WTC11 (cell line): ENCODE results near the gene INSL3. TPM values are rescaled to one million over a fixed set of nuclear protein-coding genes. Genes with fewer than 3 reads are reported as not detected.
A peak's percentile ranks its signal among the peaks of the same experiment; 100 is the strongest.

Experiments used
- ATAC-seq: fragments of 200-7000 bp; cut with Tn5 transposase; 2 replicates; pipeline ENCODE4 v1.10.0; 2021; ENCODE audit warnings: mild to moderate bottlenecking, moderate library complexity
- CTCF ChIA-PET: fragments of 300-600 bp; sonication (Branson Sonifier 250); formaldehyde crosslinking; loops from one replicate; lab custom pipeline; 2021; ENCODE audit warnings: antibody characterized with exemption; lab: Charles Lee
- POLR2A ChIA-PET: fragments of 350-600 bp; sonication (Branson Sonifier 250); formaldehyde crosslinking; loops from one replicate; lab custom pipeline; 2021; ENCODE audit warnings: antibody characterized with exemption; lab: Charles Lee
- DNase-seq: peaks from one replicate; pipeline ENCODE4 v3.0.0; 2021; ENCODE audit warnings: low spot score
- H3K27ac Mint-ChIP-seq: 2 replicates; pipeline ENCODE4 v1.8.0; 2021; ENCODE audit warnings: mixed read lengths
- H3K27me3 Mint-ChIP-seq: 2 replicates; pipeline ENCODE4 v1.8.0; 2021; ENCODE audit warnings: low read depth, mild to moderate bottlenecking, moderate library complexity, mixed read lengths
- H3K36me3 Mint-ChIP-seq: 2 replicates; pipeline ENCODE4 v1.8.0; 2021; ENCODE audit warnings: mixed read lengths
- H3K4me1 Mint-ChIP-seq: 2 replicates; pipeline ENCODE4 v1.8.0; 2022; ENCODE audit warnings: mixed read lengths
- H3K4me3 Mint-ChIP-seq: 2 replicates; pipeline ENCODE4 v1.8.0; 2021; ENCODE audit warnings: mild to moderate bottlenecking, moderate library complexity, mixed read lengths
- H3K9me3 Mint-ChIP-seq: 2 replicates; pipeline ENCODE4 v1.8.0; 2021; ENCODE audit warnings: mixed read lengths
- AFF4 ChIP-seq: sonication (generic); formaldehyde crosslinking; IDR thresholded peaks from 2 replicates; pipeline ENCODE4 v1.8.1; 2023; ENCODE audit warnings: mild to moderate bottlenecking, missing genetic modification reagents, borderline replicate concordance
- AR ChIP-seq: fragments of 250-450 bp; sonication (Bioruptor Pico); IDR thresholded peaks from 2 replicates; pipeline ENCODE4 v1.9.0; 2021; ENCODE audit warnings: mild to moderate bottlenecking
- ATF2 ChIP-seq: sonication (generic); formaldehyde crosslinking; IDR thresholded peaks from 2 replicates; pipeline ENCODE4 v1.8.1; 2022; ENCODE audit warnings: low read depth, missing genetic modification reagents, borderline replicate concordance
- CDX4 ChIP-seq: fragments of 250-450 bp; sonication (Bioruptor Pico); IDR thresholded peaks from 2 replicates; pipeline ENCODE4 v1.9.0; 2021; ENCODE audit warnings: moderate library complexity, mild to moderate bottlenecking, inconsistent platforms, borderline replicate concordance
- CREB1 ChIP-seq: sonication (generic); formaldehyde crosslinking; IDR thresholded peaks from 2 replicates; pipeline ENCODE4 v1.8.0; 2023; ENCODE audit warnings: mild to moderate bottlenecking, missing genetic modification reagents
- CTCF ChIP-seq: fragments of 200-600 bp; IDR thresholded peaks from 2 replicates; pipeline ENCODE4 v1.8.0; 2022; ENCODE audit warnings: antibody characterized with exemption
- ELF4 ChIP-seq: sonication (generic); formaldehyde crosslinking; IDR thresholded peaks from 2 replicates; pipeline ENCODE4 v1.8.1; 2022; ENCODE audit warnings: low read depth, mild to moderate bottlenecking, moderate library complexity, missing genetic modification reagents
- FOXJ3 ChIP-seq: sonication (generic); formaldehyde crosslinking; IDR thresholded peaks from 2 replicates; pipeline ENCODE4 v1.9.0; 2021; ENCODE audit warnings: missing genetic modification reagents, mild to moderate bottlenecking, borderline replicate concordance
- GABPB1 ChIP-seq: sonication (generic); formaldehyde crosslinking; IDR thresholded peaks from 2 replicates; pipeline ENCODE4 v1.8.1; 2023; ENCODE audit warnings: mild to moderate bottlenecking, missing genetic modification reagents
- IRF1 ChIP-seq: sonication (generic); formaldehyde crosslinking; IDR thresholded peaks from 2 replicates; pipeline ENCODE4 v1.8.0; 2023; ENCODE audit warnings: missing genetic modification reagents
- JAZF1 ChIP-seq: fragments of 250-450 bp; sonication (Bioruptor Pico); IDR thresholded peaks from 2 replicates; pipeline ENCODE4 v1.9.0; 2021; ENCODE audit warnings: moderate library complexity, mild to moderate bottlenecking, inconsistent platforms
- KAT7 ChIP-seq: sonication (generic); formaldehyde crosslinking; IDR thresholded peaks from 2 replicates; pipeline ENCODE4 v1.8.1; 2023; ENCODE audit warnings: missing genetic modification reagents, mild to moderate bottlenecking, borderline replicate concordance
- NFE2L1 ChIP-seq: sonication (generic); formaldehyde crosslinking; IDR thresholded peaks from 2 replicates; pipeline ENCODE4 v1.8.1; 2023; ENCODE audit warnings: missing genetic modification reagents
- NFYB ChIP-seq: sonication (generic); formaldehyde crosslinking; conservative IDR thresholded peaks from 2 replicates; pipeline ENCODE4 v1.8.0; 2022; ENCODE audit warnings: low read depth, missing genetic modification reagents
- PRRX2 ChIP-seq: fragments of 250-450 bp; sonication (Bioruptor Pico); IDR thresholded peaks from 2 replicates; pipeline ENCODE4 v1.8.0; 2021; ENCODE audit warnings: mild to moderate bottlenecking
- RELA ChIP-seq: sonication (generic); formaldehyde crosslinking; IDR thresholded peaks from 2 replicates; pipeline ENCODE4 v1.8.1; 2022; ENCODE audit warnings: missing genetic modification reagents, mild to moderate bottlenecking, borderline replicate concordance
- SMAD3 ChIP-seq: sonication (generic); formaldehyde crosslinking; IDR thresholded peaks from 2 replicates; pipeline ENCODE4 v1.8.0; 2022; ENCODE audit warnings: missing genetic modification reagents, mild to moderate bottlenecking, borderline replicate concordance
- TEAD4 ChIP-seq: sonication (generic); formaldehyde crosslinking; IDR thresholded peaks from 2 replicates; pipeline ENCODE4 v1.8.0; 2022; ENCODE audit warnings: mild to moderate bottlenecking, missing genetic modification reagents
- ZBTB43 ChIP-seq: sonication (generic); formaldehyde crosslinking; IDR thresholded peaks from 2 replicates; pipeline ENCODE4 v1.8.1; 2023; ENCODE audit warnings: mild to moderate bottlenecking, missing genetic modification reagents
- ZMAT4 ChIP-seq: fragments of 250-450 bp; sonication (Bioruptor Pico); IDR thresholded peaks from 2 replicates; pipeline ENCODE4 v1.9.0; 2021; ENCODE audit warnings: mild to moderate bottlenecking
- ZNF121 ChIP-seq: sonication (generic); formaldehyde crosslinking; IDR thresholded peaks from 2 replicates; pipeline ENCODE4 v1.8.0; 2023; ENCODE audit warnings: missing genetic modification reagents
- ZNF232 ChIP-seq: sonication (generic); formaldehyde crosslinking; IDR thresholded peaks from 2 replicates; pipeline ENCODE4 v1.8.0; 2022; ENCODE audit warnings: mild to moderate bottlenecking, missing genetic modification reagents
- total RNA-seq: library from RNA; stranded (reverse); gene quantifications from 3 replicates; pipeline ENCODE4 v1.2.3, GENCODE V29; 2021

The INSL3 gene
- total RNA-seq, 1 experiment from 2014 or later: 0.79 TPM

- no peak for TF ChIP-seq GABPB1 (CRISPR knock-in tag)
- peak; percentile 35; the same call in 1 of the 2 replicates for TF ChIP-seq ZNF121
- TF ChIP-seq NFE2L1 (CRISPR knock-in tag): no peak
- no peak for TF ChIP-seq JAZF1 (CRISPR knock-in tag)
- no peak for TF ChIP-seq ELF4 (CRISPR knock-in tag)
- no peak for TF ChIP-seq ZMAT4 (CRISPR knock-in tag)
- TF ChIP-seq IRF1 (CRISPR knock-in tag): no peak
- TF ChIP-seq, all 79 proteins: peak for 9
Observed at GRCh38 chr19:17829855-17830566, 8.7 kb upstream of the INSL3 start (continued).

GRCh38 chr19:17826508-17827056 lies 5.3 kb upstream of the INSL3 start:
- ATAC-seq: no peak
- CTCF ChIA-PET: interaction anchor here (1.5 kb wide), 1 partner anchor 33 kb away, joined by 7 read pairs; the partner anchor contains the start of gene RPL18A
- no peak overlapping the region for H3K27ac Mint-ChIP-seq
- TF ChIP-seq ZBTB43 (CRISPR knock-in tag): no peak
- TF ChIP-seq ZNF232: no peak
- TF ChIP-seq AFF4 (CRISPR knock-in tag): no peak
- no peak for TF ChIP-seq CREB1 (CRISPR knock-in tag)
- TF ChIP-seq RELA (CRISPR knock-in tag): no peak
- TF ChIP-seq CTCF: no peak
- TF ChIP-seq FOXJ3 (CRISPR knock-in tag): no peak
- no peak for TF ChIP-seq CDX4 (CRISPR knock-in tag)
- TF ChIP-seq ATF2 (CRISPR knock-in tag): no peak
- TF ChIP-seq AR (CRISPR knock-in tag): no peak
- no peak for TF ChIP-seq NFE2L1 (CRISPR knock-in tag)
- no peak for TF ChIP-seq NFYB (CRISPR knock-in tag)
- no peak for TF ChIP-seq SMAD3 (CRISPR knock-in tag)
- TF ChIP-seq PRRX2: no peak
- TF ChIP-seq GABPB1 (CRISPR knock-in tag): no peak
- no peak for TF ChIP-seq KAT7 (CRISPR knock-in tag)
- TF ChIP-seq TEAD4 (CRISPR knock-in tag): no peak

More at GRCh38 chr19:17826508-17827056, 5.3 kb upstream of the INSL3 start:
- H3K4me3 Mint-ChIP-seq: no peak overlapping the region
- H3K9me3 Mint-ChIP-seq: no peaks in the 10 kb centered on the region
- no peaks in the 10 kb centered on the region for H3K36me3 Mint-ChIP-seq
- peaks cover 15% of the 10 kb centered on the region for H3K4me1 Mint-ChIP-seq
- H3K27me3 Mint-ChIP-seq: peaks cover 5% of the 10 kb centered on the region
- DNase-seq: no peak
- POLR2A ChIA-PET: no interaction called here
